ENCODE results near the gene CD27. TPM values are rescaled to one million over a fixed set of nuclear protein-coding genes. Genes with fewer than 3 reads are reported as not detected.

Gene CD27
- polyA plus RNA-seq, 1 of the 3 experiments (the other 2 are of a cell fraction): not detected

- CTCF ChIA-PET: interaction anchor here (0.8 to 2.3 kb wide), 27 partner anchors 7 to 476 kb away, joined by 3 to 91 read pairs (median 7); partner anchors contain the start of genes CD27, COPS7A, MRPL51 and TAPBPL
- peaks cover 30% of the 10 kb centered on the region for H3K79me2 ChIP-seq (ENCODE audit: insufficient read depth)
- no peaks in the 10 kb centered on the region for H3F3A ChIP-seq (replicated peaks; ENCODE audit: insufficient read depth)
- TF ChIP-seq GABPA (IDR thresholded peaks at IDR 0.05; ENCODE audit: low read depth) (no peak), FOSL2 (IDR thresholded peaks at IDR 0.05; ENCODE audit: borderline replicate concordance, low read depth) (no peak), IRF3 (IDR thresholded peaks at IDR 0.05; ENCODE audit: low read depth, low read length) (no peak), RAD21 (IDR thresholded peaks at IDR 0.05; ENCODE audit: low read length) (no peak), NRF1 (IDR thresholded peaks at IDR 0.05; ENCODE audit: low read depth, low read length) (no peak), CTCF (IDR thresholded peaks at IDR 0.05) (no peak), EP300 (IDR thresholded peaks at IDR 0.05; ENCODE audit: borderline replicate concordance in 1 of 2, low read depth in 1 of 2, low read length in 1 of 2) (no peak), PBX3 (IDR thresholded peaks at IDR 0.05) (no peak), GATA2 (CRISPR knock-in tag; IDR thresholded peaks at IDR 0.05) (no peak), SIN3A (IDR thresholded peaks at IDR 0.05; ENCODE audit: borderline replicate concordance, low read depth, low read length) (no peak), ZBTB33 (IDR thresholded peaks at IDR 0.05; ENCODE audit: borderline replicate concordance, low read depth) (no peak), NFIC (IDR thresholded peaks at IDR 0.05; ENCODE audit: borderline replicate concordance) (no peak), USF2 (IDR thresholded peaks at IDR 0.05; ENCODE audit: borderline replicate concordance, low read depth, low read length) (no peak), SMC3 (IDR thresholded peaks at IDR 0.05; ENCODE audit: low read depth, low read length) (no peak), FOXJ3 (CRISPR knock-in tag; IDR thresholded peaks at IDR 0.05) (no peak), EZH2phosphoT487 (IDR thresholded peaks at IDR 0.05; ENCODE audit: borderline replicate concordance, low read depth) (no peak), RFX5 (IDR thresholded peaks at IDR 0.05; ENCODE audit: low read length) (no peak), RXRA (IDR thresholded peaks at IDR 0.05; ENCODE audit: borderline replicate concordance, low read depth) (no peak)
- WGBS (ENCODE audit: low lambda C conversion rate): 89% methylated on average over 5 of the region's 8 CpGs
- H3K4me3 ChIP-seq (ENCODE audit: low read depth in 2 of 2, low read length in 1 of 2): no peak overlapping the region
- H3K4me1 ChIP-seq (ENCODE audit: control insufficient read depth in 1 of 2, insufficient read depth in 2 of 2, low read depth in 1 of 2, low read length in 1 of 2): peaks cover 0 to 5% of the 10 kb centered on the region in 2 experiments; a peak in 2 of 4 replicates
- no peak overlapping the region for H2AFZ ChIP-seq (ENCODE audit: low read depth)
- H3K4me2 ChIP-seq: no peak overlapping the region
- H3K27me3 ChIP-seq (ENCODE audit: insufficient read depth): no peaks in the 10 kb centered on the region
- H3K27ac ChIP-seq (ENCODE audit: low read depth in 2 of 2, low read length in 1 of 2): no peak overlapping the region
- no peaks in the 10 kb centered on the region for H3K9me3 ChIP-seq
- POLR2A ChIA-PET: no interaction called here
- peaks cover 41 to 45% of the 10 kb centered on the region in 2 experiments for H3K36me3 ChIP-seq (replicated peaks in 1 of 2; ENCODE audit: control insufficient read depth in 1 of 2, insufficient read depth in 2 of 2, low read length in 1 of 2)
- no peaks in the 10 kb centered on the region for H4K20me1 ChIP-seq (ENCODE audit: insufficient read depth)
- H3K9ac ChIP-seq: no peak overlapping the region
- no peaks in the 10 kb centered on the region for H3K9me2 ChIP-seq
- DNase-seq: no peak
Observed at GRCh38 chr12:6464531-6464930, 19.8 kb downstream of the CD27 start.

All from SK-N-SH (cell line).